GM19328 (cell line): Measurements from ENCODE around the gene MPHOSPH9.

Experiments
- ATAC-seq: cut with Tn5 transposase; IDR thresholded peaks from one replicate; pipeline ENCODE4 v1.9.1; 2021; ENCODE audit warnings: mild to moderate bottlenecking, moderate library complexity; ENCODE audit not compliant: unreplicated experiment

MPHOSPH9 gene

DNA sequence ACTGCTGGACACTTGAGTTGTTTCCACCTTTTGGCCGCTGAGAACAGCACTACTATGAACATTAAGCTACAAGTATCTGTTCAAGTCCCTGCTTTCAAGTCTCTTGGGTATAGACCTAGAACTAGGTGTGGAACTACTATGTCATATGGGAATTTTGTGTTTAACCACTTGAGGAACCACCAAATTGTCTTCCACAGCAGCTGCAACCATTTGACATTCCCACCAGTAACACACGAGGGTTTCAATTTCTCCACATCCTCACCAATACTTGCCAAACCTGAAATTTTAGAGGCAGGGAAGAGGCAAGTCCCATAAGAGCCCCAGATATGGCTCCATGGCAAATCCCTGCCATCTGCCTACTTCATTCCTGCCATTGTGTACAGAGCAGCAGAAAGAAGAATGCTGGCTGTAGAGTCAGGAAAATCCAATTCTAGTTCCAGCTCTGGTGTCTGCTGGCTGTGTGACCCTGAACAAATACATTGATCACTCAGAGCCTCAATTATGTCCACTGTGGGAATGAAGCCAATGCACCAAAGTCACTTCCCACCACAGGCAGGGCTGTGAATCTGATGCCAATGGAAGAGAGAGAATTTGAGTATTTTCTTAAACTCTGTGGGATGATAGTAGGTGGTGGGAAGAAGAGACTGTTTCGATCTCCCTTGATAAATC, 99.9 kb downstream of the MPHOSPH9 start:
- ATAC-seq = no peak

DNA sequence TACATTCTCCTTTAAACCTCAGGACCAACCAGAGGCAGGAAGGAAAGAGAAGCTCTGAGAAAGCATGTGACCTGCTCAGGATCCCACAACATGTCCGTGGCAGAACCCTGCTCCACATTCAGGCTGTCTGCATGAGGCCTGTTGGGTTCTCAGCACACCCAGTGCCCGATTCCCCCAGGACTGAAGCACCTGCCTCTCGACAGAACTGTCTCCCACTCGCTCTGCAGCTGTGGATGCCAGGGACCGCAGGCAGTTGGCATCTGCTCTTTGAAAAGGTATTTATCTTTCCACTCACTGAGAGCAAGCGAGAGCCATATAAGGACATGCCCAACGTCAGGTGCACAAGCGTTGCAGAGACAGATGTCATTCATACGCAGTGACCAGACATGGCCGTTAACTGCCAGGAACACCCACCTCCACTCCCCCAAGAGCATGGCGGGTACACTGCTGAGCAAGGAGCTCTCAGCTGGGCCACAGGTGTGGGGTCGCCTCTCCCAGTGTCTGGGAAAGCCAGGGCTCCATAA, 101.0 kb downstream of the MPHOSPH9 start:
- ATAC-seq = no peak

- ATAC-seq = no peak
Observed at GRCh38 chr12:123131291-123131832, 101.6 kb downstream of the MPHOSPH9 start.

GRCh38 chr12:123129621-123130020, 103.3 kb downstream of the MPHOSPH9 start:
- ATAC-seq = no peak

DNA sequence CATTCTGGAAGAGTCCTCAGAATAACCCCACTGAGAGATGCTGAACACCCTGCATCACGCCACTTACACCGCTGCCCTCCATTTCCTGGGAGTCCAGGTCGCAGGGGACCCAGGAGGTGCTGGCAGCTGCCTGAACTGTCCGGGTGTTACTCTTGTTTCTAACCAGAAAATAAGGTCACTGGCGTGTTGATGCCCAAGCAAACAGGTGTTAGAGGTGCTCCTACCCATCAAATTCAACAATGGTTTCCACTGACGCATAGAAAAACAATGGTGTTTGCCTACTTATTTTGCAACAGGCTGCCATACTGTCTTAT, 105.8 kb downstream of the MPHOSPH9 start:
- no peak for ATAC-seq

GRCh38 chr12:123126294-123127181, 106.4 kb downstream of the MPHOSPH9 start:
- ATAC-seq = no peak

DNA sequence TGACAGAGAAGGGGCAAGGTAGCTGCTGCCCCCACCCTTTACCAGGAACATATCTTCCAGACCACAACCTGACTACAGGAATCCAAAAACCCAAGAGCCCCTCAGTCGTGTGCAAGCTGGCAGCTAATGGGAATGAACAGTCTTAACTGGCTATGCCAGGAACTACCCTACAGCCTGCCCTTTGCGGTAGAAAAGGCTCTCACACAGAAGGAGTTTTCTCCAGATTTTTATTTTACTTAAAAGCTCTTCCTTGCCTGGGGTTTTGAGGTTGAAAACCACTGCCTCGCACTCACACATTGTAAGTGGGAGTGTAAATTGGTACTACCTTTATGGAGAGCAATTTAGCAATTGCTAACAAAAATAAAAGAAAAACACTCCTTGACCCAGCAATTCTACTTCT, 110.3 kb downstream of the MPHOSPH9 start:
- ATAC-seq = no peak

DNA sequence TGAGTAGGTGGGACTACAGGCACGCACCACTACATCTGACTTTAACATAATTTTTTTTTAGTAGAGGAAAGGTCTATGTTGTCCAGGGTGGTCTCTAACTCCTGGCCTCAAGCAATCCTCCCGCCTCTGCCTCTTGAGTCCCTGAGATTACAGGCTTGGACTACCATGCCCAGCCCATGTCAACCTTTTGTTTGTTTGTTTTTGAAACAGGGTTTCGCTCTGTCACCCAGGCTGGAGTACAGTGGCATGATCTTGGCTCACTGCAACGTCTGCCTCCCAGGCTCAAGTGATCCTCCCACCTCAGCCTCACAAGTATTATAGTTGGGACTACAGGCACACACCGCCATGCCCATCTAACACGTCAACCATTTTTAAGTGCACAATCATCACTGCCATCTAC, 111.3 kb downstream of the MPHOSPH9 start:
- no peak for ATAC-seq

DNA sequence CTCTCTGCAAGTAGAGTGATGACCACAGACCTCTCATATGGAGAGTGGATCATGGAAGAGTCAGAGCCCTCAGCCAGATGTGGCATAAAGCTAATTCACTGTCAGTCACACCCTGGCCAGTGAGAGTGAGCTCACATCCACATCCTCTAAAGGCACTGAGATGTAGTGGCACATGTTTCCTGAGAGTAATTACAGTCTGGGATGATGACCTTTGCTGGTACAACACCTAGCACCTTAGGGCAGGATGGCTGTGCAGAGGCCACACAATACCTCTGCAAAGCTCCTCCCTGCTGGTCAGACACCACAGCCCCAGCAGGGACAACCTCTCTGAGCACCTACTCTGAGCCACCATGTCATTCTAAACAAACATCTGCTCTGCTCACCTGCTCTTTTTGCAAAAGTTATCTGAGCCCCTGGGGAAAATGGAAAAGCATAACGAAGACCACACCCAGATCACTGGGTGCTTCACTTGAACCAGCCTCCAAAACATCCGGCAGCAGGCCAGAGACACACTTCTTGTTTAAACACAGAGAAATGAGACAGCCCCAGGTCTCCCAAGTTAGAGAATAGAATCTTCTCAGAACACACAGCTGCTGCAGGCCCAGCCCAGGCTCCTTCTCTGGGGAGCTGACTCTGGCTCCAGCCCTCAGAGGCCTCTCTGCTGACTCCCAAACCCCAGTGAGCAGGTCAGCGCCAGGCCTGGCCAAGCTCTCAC, 112.3 kb downstream of the MPHOSPH9 start:
- peak; percentile 13 for ATAC-seq

GRCh38 chr12:123119808-123120207, 113.1 kb downstream of the MPHOSPH9 start:
- ATAC-seq = peak; percentile 80

- ATAC-seq = no peak
Observed at GRCh38 chr12:123118497-123118896, 114.4 kb downstream of the MPHOSPH9 start.

DNA sequence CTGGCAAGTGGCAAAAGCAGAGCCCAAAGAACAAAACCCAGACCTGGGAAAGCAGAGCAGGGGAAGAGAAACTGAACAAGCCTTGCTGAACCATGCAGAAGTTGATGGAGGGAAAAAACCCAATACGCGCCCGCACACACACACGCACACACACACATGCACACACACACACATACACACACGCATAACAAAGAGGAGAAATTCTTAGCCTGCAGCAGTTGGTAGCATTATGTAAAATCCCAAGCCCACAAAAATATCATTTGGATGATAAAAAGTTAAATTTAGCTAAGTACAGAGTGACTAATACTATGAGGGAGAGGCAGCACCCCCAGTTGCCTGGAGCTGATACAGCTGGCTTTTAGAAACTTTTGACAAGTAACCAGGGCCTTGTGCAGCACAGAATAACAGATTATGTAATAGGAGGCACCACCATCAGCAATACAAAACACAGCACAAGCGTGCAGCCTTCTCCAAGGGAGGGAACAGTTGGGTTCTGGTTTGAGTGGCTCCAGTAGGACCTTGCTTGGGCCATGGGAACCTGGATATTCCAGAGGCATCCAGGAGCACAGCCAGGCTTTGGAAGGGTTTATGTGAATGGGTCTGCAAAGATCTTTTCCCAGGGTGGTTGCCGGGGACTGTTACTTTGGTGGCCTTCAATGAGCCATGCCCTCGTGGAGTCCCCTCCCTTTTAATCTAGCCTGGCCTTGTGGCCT, 117.4 kb downstream of the MPHOSPH9 start:
- no peak for ATAC-seq

DNA sequence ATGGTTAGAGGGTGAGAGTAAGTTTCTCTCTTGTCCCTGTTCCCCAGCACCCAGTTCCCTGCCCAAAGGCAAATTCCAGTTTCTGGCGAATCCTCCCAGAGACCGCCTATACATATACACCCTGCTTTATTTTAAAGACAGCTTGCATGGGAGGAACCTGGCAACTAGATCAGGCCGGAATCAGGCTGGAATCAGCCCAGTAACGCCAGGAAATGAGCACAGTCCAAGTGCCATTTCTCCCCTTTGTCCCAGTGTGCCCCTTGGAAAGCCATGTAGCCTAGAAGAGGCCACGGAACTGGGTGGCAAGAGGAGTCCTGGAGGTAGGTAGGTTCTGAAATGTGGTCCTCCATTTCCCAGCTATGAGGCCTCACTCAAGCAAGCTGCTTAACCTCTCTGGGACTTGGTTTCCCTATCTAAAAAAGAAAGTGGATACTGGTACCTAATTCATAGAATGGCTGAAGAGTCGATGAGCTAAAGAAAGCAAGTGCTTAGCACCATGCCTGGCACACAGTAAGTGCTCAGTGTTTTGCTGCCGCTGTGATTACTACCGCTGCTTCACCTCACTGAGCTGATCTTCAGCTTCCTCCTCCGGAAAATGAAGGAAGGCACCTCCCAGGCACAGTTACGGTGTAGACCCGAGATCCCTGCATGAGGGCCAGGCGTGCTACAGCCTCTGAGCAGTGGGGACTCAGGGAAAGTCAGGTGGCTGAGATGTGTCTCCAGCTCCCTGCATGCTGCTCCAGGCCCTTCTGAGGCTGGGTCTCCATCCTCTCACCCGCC, 118.4 kb downstream of the MPHOSPH9 start:
- no peak for ATAC-seq

DNA sequence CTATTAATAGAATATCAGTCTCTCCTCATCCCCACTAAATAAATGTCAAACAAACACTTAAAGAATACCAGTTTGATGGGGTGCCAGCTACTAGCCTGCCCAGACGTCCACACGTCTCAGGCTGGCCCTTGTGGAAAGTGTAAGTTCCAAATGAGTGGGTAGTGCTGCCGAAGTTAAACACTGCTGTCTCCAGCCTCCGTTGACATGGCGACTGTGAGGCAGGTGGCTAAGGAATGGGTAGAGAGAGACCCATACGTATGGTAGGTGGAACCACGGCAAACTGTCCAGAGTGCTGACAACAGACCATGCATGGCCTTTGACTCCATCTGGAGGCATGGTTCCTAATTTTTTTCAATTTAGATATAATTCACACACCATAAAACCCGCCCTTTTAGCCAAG, 119.9 kb downstream of the MPHOSPH9 start:
- ATAC-seq = no peak

- no peak for ATAC-seq
Observed at GRCh38 chr12:123111498-123112165, 121.3 kb downstream of the MPHOSPH9 start.

GRCh38 chr12:123109319-123109772, 123.6 kb downstream of the MPHOSPH9 start:
- no peak for ATAC-seq

GRCh38 chr12:123108682-123109066, 124.3 kb downstream of the MPHOSPH9 start:
- ATAC-seq = no peak

GRCh38 chr12:123107926-123108681, 124.8 kb downstream of the MPHOSPH9 start:
- no peak for ATAC-seq
